GM18520 (cell line): Measurements from ENCODE around the gene FGA.

Experiments
- ATAC-seq: cut with Tn5 transposase; IDR thresholded peaks from one replicate; pipeline ENCODE4 v1.9.1; 2021; ENCODE audit not compliant: unreplicated experiment

FGA gene

GRCh38 chr4:154590329-154591006, at the start of gene FGA:
Gene FGA, minus strand, starts transcription at chr4:154590742. Its CDS starts 55 bp downstream, at chr4:154590687.
- no peak for ATAC-seq

DNA sequence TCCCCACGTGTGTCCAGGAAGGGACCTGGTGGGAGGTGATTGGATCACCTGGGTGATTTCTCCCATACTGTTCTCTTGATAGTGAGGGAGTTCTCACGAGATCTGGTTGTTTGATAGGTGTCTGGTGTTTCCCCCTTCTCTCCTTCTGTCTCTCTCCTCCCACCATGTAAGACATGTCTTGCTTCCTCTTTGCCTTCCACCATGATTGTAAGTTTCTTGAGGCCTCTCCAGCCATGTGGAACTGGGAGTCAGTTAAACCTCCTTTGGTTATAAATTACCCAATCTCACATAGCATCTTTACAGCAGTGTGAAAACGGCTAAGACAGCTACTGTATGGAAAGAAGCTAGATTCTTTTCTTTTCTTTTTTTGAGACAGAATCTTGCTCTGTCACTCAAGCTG, 43.5 kb upstream of the FGA start:
- ATAC-seq: no peak

DNA sequence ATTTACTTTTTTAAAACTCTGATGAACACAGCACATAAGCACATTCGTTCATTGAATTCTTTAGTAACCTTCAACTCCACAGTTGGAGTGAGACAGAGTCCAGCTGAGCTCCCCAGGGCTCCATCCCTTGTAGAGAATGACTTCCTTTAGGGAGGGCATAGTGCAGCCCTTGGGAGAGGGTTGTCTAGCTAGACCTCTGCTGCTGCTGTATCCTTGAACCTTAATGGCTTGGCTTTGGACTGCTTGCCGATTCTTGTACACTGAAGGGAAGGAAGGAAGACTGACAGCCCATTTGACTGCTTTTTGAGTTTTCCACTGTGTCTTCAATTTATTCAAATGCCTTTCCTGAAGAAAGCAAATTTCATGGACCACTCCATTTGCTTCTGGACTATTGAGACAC, 41.3 kb upstream of the FGA start:
- ATAC-seq: no peak

GRCh38 chr4:154630324-154630723, 39.8 kb upstream of the FGA start:
- no peak for ATAC-seq

GRCh38 chr4:154626793-154627484, 36.4 kb upstream of the FGA start:
- peak; percentile 81 for ATAC-seq

- ATAC-seq: no peak
Observed at GRCh38 chr4:154625971-154626370, 35.4 kb upstream of the FGA start.

DNA sequence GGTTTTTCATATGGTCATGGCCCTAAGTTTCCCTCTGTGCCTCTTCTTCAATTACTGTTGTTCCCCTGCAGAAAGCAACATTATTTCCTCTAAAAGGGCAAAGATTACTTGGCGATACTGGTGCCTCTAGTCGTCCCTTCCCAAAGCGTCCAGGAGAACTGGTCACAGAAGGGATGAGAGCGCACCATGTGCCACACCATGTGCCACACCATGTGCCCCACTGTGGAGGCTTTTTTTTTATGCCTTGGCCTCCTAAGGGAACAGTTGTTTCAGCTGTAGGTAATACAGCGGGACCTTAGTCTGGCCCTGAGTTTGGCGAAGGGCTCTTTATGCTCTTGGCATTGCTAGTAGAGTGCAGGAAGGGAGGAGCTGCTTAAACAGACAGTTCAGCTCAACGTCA, 33.5 kb upstream of the FGA start:
- ATAC-seq: no peak

- no peak for ATAC-seq
Observed at GRCh38 chr4:154623436-154623835, 32.9 kb upstream of the FGA start.

DNA sequence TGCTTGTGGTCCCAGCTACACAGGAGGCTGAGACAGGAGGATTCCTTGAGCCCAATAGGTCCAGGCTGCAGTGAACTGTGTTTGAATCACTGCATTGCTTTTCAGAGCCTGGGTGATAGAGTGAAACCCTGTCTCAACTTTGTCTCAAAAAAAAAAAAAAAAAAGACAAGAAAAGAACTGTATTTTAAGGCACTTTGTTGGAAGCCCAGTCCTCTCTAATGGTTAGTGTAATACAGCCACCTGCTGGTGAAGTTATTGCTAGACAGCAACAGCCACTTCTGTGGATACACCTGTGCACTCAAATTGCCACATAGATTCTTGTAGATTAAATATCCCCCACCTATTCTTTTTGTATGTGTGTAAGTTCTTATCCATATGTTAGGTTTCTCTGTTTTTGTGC, 32.1 kb upstream of the FGA start:
- ATAC-seq: peak; percentile 37

- no peak for ATAC-seq
Observed at GRCh38 chr4:154620111-154620510, 29.6 kb upstream of the FGA start.

DNA sequence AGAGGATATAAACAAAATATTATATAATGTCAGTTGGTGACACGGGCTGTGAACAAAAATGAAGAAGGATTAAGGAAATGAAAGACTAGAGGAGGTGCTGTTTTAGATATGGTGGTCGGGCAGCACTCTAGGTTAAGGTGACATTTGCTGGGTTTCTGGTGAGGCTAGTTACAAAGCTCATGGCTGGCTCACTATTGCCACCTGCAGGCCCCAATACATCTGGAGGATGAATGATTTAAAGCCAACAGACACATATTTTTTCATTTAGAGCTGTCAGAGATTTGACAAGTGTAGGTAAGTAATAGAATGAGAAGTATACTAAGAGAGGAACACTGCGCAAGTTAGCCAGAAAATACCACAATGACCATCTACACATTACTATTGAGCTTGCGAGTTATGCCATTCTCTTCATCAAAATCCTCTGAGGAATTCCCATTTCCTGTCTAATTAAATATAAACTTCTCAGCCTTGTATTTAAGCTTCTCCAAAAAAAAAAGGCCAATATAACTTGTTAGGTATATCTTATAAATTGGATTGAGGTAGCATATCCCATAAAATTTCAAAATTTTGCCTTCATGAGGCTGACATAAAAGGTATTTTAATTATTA, 28.3 kb upstream of the FGA start:
- peak; percentile 53 for ATAC-seq

DNA sequence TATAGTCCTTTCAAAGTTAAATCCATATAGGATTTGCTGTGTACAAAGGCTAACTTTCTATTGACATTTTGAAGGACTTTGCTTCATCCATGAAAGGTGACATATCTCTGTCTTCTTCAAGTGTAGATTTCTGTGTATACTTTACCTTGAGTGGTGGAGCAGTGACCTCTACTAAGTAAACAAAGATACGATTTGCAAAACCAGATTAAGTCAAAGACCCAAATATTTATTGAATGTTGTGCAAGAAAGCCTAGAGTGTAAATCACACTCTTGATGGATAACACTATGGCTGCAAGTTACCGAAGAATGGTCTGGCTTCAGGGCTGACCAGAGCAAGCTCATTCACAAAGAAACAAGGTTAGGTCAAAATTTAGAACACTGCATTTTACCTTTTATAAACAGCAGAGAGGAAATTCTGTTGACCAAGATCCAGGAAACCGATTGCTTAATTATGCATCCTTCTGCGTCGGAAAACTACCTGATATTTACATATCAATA, 27.3 kb upstream of the FGA start:
- no peak for ATAC-seq

DNA sequence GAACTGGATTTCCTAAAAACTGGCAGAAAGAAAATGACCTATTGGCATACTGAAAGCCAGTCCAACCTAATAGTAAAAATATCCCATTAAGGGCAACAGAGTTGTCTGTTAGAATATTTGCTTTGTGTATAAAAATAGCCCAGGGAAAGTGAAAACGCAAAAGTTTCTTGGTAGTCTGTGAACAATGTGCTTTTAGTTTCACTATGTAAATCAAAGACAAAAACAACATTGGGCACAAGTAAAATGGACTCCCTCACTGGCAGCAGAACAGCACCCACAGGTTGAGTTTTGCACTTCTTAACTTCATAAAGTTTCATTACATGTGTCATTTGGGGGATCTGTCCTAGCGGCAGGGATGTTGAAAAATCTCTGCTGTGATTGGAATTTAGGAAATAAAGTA, 26.2 kb upstream of the FGA start:
- peak; percentile 83 for ATAC-seq

DNA sequence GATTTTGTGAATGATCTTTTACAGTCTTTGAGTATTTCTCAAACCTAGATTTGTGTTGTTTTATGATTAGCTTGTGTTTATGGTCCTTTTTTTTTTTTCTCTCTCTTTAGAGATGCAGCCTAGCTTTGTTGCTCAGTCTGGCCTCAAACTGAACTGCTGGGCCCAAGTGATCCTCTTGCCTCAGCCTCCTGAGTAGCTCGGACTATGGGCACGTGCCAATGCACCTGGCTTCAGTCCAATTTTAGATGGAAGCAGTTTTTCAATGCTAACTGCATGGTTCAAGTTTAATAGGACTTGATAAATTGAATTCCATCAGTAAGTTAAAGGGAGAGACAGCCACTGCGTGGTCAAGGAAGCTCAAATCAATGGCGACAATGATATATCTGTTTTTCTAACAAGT, 25.7 kb upstream of the FGA start:
- ATAC-seq: no peak

- no peak for ATAC-seq
Observed at GRCh38 chr4:154615211-154615610, 24.7 kb upstream of the FGA start.

- no peak for ATAC-seq
Observed at GRCh38 chr4:154614306-154614705, 23.8 kb upstream of the FGA start.

GRCh38 chr4:154612472-154613414, 22.2 kb upstream of the FGA start, which contains the start of gene FGG:
Gene FGG, minus strand, starts transcription at chr4:154612656. Its CDS starts 47 bp downstream, at chr4:154612609.
- no peak for ATAC-seq

DNA sequence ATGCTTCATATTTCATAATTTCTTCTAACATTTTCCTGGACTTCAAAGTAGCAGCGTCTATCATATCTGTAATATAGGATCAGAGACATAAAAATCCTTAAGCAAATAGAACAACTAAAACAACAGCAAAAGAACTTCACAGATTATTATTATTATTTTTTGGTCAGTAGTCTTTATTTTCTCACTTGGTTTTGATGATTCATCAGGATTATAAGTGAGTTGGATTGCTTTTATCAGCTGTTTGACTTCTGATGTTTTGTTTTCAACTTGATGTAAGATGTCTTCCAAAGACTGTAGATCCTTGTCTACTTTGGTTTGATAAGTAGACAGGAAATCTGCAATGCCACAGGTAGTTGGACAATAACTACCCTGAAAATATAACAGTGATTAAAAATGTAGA, 21.3 kb upstream of the FGA start:
- ATAC-seq: no peak

GRCh38 chr4:154610582-154610981, 20.0 kb upstream of the FGA start:
- no peak for ATAC-seq

GRCh38 chr4:154609532-154609931, 19.0 kb upstream of the FGA start:
- ATAC-seq: no peak
